ENCODE results near the gene DCTN1.
"Not testable (repeated sequence)": the region's sequence is repeated elsewhere in the genome, so short reads cannot be mapped to it uniquely, and the experiment has no call there.

DCTN1 gene

DNA sequence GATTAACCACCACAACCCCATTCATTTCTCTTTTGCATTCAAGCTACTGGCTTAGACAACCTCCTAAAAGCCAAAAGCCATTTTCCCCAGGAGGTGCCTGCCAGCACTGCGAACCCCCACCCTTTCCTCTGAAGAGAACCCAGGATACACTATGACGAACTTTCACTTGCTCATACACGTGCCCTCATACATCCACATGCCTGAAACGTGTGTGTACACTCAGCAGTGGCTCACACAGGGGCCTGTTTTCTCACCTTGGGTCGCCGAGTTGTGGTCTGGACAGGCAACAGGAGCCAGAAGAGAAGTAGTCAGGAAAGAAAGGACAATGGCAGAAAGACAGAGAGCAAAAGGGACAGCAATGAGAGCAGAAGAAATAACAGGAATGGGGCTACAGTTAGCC is 7.4 kb downstream of the DCTN1 start:
- DNase-seq = no peak

DNA sequence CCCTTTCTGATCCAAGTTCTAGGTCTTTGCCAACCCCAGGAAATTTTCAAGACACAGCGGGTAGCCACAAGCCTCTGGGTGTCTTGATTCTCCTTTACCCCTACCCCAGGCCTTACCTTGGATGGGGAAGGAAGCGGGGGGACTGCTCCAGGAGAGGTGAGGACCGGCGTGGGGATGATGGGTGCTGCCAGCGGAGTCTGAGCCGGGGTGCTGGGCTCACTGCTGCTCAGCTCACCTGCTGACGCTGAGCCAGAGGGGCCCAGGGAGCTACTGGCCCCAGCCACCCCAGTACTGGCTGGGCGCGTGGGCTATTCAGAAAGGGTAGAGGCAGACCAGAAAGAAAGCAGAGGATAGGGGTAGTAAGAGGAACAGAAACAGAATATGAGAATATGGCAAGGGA is 8.7 kb downstream of the DCTN1 start:
- DNase-seq = no peak

DNA sequence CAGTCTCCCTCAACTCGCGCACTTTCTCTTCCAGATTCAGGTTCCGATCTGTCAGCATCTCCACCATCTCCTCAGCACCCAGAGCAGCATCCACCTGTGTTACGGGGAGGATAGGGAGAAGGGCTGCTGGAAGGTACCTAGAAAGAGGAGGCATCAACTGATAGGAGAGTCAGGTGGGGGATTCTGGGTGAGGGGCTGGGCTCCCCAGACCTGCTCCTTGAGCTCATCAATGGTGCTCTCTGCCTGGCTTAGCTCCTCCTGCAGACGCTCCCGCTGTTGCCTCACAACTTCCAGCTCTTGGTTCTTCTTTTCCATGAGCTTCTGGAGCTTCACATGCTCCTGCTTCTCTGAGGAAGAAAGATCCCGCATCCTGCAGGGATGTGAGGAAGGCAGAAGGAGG is 10.1 kb downstream of the DCTN1 start:
- DNase-seq = no peak

DNA sequence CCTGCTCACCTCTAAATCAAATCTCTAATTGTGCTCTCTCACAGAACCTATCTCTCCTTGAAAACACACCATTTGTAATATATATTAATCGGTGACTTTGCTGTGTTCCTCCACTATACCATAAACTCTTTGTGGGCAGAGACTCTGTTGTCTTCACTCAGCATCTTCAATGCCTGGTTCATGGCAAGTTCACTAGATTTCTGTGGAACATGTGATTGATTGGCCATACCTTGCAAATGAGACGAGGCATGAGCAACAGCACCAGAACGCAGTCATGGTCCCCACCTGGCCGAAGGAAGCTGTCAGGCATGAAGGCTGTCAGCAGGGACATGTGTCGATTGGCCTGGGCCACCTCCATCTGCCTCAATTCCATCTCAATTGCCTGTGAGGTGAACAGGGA is 11.6 kb downstream of the DCTN1 start:
- no peak for DNase-seq

DNA sequence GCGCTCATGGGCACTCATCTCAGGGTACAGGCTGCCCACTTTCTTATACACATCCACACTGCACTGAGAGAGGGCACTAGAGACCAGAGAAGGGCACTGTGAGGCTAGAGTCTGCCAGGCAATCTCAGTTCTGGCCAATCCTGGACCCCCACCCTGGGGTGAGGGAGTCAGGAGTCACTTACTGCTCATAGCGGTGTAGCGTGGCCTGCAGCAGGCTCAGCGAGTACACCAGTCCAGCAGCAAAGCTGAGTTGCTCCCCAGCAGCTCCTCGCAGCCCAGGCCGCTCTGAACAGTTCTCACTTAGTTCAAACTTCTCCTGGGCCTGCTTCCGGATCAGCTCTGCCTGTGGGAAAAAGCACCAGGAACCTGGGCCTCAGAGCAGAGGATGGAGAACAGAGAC is 12.3 kb downstream of the DCTN1 start:
- DNase-seq = no peak

DNA sequence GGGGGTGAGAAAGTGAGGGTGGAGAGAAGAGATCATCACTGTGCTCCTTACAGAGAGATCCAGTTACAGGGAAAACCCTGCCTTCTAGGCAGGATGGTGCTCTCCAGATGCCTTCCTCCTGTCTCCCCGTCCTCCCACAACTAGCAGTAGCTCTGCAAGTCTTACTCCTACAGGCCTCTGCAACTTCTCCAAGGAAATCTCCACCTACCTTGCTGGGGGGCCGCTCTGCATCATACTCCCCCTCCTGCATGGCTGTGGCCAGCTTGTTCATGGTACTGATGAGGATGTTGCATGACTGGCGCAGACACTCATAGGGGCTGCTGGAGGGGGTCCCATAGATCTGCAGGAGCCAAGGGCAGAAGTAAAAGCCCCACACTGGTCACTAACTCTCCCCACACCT is 14.1 kb downstream of the DCTN1 start:
- DNase-seq = no peak

DNA sequence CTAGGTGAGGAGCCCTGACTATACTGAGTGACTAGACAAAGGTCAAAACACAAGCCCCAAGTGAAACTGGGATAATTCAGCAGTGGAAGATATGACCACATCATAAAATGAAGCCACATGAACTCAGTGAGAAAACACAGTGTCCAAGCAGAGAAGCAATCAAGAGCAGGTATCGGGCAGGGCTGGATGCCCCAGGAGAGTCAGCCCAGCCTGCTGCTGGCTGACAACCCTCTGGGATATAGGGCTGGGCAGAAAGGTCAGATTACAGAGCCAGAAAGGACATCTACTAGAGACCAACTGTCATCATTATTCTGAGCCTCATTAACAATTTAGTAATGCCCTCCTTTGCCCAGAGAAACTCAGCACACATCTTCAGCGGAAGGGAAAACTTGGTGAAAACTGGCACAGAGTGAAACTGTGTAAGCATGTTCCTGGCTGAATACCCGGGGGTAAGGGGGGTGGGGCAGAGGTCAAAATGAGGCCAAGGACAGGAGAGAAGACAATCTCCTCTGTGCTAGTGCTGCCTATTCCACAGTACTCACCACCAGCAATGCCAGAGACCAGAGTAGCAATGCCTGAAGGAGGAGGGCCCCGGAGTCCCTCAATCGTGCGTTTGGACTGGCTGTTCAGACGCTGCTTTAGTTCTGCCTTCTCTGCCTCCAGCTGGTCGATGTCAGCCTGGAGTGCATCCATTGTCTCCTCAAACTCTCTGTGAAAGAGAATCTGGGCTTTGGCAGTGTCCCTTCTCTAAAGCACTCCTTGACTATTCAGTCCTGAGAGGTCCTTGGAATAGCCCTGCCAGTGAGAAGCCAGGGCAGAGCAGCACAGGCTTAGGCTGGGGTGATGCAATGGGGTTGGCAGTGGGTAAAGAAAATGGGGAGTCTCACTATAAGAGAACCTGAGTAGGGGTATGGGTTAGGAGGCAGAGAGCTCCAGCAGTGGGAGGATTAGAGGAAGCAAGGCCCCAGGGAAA is 15.3 kb downstream of the DCTN1 start:
- DNase-seq = peak in 13 of 58 donors; percentile 6 to 56 (median 18)

DNA sequence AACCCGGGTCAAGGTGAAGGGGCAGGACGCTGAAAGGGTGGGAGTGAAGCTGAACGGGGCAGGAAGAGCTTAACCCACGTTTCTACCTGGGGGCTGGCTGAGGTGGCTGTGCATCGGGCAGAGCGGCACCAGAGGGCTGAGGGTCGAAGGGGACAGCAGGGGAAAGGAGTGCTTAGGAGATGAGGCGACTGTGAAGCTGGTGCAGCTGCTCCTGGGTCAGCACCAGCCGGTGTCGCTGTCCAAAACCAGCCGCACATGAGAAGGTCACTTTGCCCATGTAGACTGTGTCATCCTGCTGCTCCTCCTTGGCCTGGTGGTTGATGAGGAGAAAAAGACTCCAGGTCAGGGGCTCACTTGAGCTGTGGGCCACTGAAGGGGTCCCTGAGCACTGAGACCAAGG is 18.8 kb downstream of the DCTN1 start:
- no peak for DNase-seq

DNA sequence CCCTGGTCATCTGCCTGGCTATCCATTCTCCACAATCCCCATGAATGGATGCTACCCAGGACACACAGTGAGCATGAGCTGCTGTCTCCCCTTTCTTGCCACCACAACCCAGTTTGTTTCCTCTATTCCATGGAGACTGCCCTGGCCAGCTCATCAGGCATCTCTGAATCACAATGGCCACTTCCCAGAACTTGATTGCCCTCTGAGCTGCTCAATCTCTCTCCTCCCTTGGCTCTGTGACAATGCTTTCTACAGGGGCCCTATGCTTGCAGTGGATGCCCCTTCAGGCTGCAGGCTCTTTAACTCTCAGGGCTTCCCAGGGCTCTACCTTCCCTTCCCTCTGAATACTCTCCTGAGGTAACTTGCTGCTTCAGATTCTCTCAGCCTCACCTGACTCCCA is 22.5 kb downstream of the DCTN1 start:
- DNase-seq = no peak

DNA sequence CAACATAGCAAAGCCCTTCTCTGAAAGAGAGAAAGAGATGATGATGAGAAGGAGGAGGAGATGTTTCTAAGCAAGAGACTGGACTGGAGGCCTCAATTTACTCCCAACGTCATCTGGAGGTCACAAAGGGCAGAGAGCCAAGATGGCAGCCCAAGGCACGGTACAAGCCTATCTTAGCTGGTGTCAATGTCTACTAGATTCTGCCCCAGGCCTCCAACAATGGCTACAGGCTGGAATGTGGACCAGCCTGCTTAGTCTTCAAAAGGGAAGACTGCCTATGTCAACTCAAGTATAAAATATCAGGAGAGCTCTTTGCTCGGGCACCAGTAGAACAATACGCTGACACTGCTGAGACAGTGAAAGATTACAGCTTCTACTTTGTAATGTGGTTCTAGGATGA is 30.2 kb downstream of the DCTN1 start:
- DNase-seq = no peak

DNA sequence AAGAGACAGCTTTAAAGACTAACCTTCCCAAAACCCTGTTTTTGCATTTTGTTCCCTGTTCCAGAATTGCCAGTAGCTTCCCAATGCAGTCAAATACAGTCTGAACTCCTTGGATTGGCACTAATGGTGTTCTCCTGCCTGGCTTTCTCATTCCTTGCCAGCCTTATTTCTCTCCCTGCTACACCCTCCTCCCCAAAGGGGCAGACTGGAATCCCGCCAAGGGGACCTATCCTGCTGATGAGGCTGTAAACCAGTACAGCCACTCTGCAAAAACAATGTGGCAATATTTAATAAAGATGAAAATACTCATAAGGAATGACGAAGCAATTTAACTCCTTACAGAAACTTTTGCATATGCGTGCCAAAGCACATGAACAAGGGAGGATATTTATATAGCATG is 32.4 kb downstream of the DCTN1 start:
- DNase-seq = no peak

DNA sequence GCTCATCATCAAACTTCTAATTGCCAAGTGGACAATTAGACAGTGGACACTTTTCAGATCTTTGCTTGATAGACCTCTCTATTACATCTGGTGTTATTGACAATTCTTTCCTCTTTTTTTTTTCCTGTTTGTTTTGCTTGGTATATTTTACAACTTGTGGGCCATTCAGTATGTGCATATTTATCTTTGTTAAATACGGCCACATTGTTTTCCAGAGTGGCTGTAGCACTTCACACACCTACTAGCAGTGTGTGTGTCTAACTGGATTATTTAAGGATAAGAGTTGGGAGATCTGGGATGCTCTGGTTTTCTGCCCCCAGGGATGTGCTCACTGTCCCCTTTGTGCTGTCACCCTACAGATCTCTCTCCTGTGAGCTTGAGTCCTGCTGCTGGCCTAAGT is 32.8 kb downstream of the DCTN1 start:
- DNase-seq = no peak

DNA sequence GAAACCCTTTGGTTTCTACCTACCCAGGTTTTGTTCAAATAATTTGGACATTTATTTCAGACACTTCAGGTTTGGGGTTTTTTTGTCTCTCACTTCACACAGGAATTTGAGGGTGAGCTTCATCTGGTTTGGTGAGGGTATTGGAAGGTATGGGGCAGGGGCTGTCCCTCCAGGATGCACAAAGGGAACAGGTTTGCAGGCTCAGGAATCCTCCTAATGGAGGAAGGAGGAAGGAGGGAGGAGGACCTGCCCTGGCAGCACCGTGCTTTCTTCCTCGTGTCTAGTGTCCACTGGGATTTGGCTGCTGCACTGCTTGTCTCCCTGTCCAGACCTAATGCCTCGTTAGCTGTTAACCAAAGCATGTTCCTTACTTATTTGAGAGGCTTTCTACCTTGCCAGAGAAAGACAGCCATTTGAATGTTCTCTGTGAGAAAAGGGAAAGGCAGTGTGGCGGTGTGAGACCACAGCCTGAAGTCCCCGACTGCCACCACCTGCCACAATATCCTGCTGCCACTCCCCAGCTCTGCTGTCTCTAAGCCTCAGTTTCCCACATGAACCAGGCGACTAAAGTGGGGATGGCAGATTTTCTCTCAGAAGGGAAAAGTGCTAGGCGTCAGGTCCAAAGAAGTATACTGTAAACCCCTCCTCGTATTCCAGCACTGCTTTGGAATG is 34.7 kb downstream of the DCTN1 start:
- no peak for DNase-seq

DNA sequence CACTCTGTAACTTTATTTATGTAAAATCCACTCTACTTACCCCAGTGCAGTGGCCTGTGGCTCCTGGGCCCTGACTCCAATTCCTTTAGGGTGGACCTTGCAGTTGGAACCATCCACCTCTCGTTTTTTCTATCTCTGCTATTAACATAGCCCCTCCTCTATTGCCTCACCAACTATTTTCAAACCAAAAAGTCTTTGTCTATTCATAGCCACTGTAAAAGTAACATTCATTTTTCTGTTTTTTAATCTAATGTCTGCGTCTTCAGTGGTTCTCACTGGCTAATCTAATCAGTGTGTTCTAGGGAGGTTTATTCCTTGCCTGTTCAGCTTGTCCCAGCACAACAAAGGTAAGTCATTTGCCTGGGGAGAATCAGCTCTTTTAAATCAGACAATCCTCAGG is 36.8 kb downstream of the DCTN1 start, which contains the start of gene SLC4A5:
TSS of gene SLC4A5 (minus strand) at position 101 of the 400 bp plus-strand sequence. CDS start 28,393 bp downstream, outside the sequence.
- no peak for DNase-seq

DNA sequence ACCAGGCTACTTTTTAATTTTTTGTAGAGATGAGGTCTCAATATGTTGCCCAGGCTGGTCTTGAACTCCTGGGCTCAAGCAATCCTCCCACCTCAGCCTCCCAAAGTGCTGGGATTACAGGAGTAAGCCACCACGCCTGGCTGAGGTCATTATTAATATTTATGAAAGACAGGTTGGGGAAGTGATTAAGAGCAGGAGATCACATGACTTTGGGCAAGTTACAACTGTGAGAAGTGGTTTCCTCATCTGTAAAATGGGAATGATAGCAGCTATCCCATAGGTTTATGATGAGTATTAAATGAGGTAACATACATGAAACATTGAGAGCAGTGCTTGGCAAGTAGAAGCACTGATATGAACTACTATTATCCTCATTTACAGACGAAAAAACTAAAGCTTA is 43.9 kb downstream of the DCTN1 start:
- DNase-seq = not testable (repeated sequence)

DNA sequence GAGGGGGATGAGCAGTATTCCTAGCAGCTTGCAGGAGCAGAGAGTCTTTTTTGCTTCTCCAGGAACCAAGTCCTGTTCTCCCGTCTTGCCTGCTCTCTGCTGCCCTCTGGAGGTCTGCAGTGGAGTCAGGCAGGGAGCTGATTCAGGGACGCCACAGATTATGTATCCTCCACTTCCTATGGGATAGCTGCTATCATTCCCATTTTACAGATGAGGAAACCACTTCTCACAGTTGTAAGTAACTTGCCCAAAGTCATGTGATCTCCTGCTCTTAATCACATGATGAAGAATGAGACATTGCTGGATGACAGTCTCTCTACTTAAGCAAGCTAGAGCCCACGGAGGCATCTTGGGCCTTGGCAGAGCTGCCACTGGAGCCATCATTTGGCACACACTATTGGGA is 45.2 kb downstream of the DCTN1 start:
- DNase-seq = peak in 52 of 58 donors; percentile 14 to 83 (median 51)

DNA sequence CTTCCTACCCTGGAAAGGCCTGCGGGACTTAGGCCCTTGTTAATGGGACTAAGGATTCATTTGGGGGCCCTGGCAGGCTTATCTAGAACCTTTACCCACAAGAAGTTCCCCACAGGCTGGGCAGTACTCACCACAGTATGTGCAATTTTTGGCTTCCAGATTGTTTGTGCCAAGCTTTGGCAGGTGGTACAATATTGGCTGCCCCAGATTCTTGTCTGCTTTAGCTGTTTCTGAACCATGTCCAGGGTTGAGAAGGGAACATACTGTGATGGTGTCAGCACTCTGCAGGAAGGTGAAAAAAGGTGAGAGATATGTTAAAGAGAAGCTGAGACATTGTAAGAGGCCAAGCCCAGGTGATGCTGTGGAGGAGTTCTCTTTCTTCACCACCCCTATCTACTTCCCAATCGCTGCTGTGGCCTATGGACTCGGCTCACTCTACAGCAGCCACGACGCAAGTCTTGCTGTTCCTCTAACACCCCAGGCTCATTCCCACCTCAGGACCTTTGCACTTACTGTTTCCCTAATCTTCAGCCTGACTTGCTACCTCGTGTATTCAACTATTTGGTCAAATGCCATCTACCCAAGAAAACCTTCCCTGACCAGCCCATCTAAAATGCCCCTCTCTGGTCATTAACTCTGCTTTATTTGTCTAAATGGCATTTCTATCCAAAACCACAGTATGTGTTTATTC is 46.1 kb downstream of the DCTN1 start:
- DNase-seq = peak in 1 of 58 donors; percentile 14

DNA sequence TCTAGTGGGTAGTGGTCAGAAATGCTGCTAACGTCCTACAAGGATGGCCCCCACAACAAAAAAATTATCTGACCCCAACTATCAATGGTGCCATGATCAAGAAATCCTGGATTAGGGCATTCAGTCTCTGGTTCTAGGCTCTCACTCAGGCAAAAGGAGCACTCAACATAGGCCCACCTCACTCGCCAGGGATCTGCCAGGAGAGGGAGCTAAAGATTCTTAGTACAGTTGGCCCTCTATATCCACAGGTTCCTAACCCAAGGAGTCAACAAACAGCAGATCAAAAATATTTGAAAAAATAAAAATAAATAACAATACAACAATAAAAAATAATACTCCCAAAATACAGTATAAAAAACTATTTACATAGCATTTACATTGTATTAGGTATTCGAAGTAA is 46.9 kb downstream of the DCTN1 start:
- DNase-seq = no peak

DNA sequence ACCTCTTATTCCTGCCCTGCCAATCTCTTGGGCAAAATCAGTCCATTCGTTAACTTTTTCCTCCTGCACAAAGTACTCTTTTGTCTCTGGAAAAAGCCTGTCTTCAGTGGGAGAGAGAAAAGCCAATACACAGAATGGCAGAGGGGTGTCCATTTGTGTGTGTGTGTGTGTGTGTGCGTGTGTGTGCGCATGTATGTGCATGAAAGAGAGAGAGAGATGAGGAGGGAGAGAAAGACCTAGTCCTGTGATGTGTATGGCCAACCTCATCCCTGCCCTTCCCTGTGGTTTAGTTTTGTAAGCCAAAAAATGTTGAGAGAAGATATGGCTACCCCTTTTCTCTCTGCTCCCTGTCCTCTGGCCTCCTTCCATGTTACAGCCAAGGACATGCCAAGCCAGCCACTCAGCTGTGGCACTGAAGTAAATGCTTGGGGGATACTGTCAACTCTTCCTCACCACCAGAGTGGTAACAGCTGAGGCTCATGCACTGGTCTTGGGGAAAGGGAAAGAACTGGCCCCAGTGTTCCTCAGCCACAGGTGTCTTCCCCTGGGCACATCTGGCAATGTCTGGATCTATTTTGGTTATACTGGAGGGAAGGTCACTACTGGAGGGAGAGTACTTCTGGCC is 47.4 kb downstream of the DCTN1 start:
- DNase-seq = no peak

DNA sequence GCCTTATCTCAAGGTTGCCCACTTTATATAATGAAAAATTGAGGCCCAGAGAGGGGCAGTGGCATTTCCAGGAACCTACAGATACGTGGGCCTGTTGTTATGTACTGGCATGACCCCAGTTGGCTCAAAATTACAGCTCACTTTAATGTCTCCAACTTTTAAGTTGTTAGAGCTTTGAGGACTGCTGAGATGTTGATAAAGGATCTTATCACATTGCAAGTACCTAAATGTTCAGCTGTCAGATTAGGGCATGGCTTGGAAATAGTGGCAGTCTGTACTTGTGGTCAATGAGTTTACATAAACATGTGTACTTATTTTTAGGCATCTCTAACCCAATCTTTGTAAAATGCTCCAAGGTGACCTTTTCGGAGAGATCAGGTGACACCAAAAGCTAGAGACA is 51.5 kb downstream of the DCTN1 start:
- no peak for DNase-seq

DNA sequence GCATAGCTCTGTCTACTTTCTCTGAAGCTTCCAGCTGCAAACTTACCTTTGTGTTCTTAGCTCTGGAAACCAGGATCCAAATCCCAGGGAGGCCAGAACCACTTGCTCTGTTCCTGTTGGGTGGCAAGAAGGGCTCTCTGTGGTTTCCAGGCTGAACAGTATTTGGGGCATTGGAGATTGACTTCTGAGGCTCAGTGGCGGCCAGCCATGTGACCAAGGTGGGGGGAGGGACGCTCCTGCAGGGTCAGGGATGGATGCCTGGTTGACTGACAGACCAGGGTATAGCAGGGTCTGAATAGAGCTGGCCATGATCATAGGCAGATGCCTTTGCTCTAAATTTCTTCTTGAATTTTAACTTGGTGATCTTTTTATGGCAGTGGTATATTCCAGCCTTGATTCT is 52.0 kb downstream of the DCTN1 start:
- no peak for DNase-seq

DNA sequence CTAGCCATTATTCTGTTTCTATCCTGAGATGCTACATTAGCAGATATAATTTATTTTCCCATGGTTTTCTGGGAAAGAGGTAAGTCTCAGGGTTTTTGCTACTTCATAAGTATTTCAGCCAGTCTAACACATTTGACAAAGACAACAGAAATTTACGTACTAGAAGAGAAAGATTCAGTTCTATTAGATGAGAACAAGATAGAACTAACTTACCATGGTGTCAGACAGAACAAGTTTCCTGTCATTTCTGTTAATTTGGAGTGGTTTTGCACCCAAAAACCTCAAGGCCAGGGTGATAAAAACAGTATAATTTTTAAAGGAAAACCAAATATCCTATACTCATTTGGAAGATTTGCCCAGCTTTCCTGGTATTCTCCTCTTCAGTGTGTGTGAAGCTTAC is 52.5 kb downstream of the DCTN1 start:
- no peak for DNase-seq

All from anterior cingulate cortex (tissue), 58 donors.